Hepatocyte (in vitro differentiated cells): Measurements from ENCODE around the gene PRKCA.

Source experiments
- EZH2 ChIP-seq: fragments of 200-600 bp; sonication (generic); IDR thresholded peaks from 2 replicates; pipeline ENCODE4 v1.6.1; 2016; ENCODE audit warnings: antibody characterized with exemption, mild to moderate bottlenecking, borderline replicate concordance
- EZH2phosphoT487 ChIP-seq: fragments of 200-600 bp; sonication (generic); IDR thresholded peaks from one replicate; pipeline ENCODE4 v1.6.1; 2018; ENCODE audit warnings: antibody characterized with exemption, mild to moderate bottlenecking, low read depth, moderate library complexity; ENCODE audit not compliant: unreplicated experiment, severe bottlenecking
- TF ChIP-seq, protein P1 (sequence below): fragments of 200-600 bp; sonication (generic); IDR thresholded peaks from 2 replicates; pipeline ENCODE4 v1.5.1; 2016; ENCODE audit warnings: antibody characterized with exemption, mild to moderate bottlenecking; ENCODE audit not compliant: poor library complexity

- TF ChIP-seq, protein P1, sequence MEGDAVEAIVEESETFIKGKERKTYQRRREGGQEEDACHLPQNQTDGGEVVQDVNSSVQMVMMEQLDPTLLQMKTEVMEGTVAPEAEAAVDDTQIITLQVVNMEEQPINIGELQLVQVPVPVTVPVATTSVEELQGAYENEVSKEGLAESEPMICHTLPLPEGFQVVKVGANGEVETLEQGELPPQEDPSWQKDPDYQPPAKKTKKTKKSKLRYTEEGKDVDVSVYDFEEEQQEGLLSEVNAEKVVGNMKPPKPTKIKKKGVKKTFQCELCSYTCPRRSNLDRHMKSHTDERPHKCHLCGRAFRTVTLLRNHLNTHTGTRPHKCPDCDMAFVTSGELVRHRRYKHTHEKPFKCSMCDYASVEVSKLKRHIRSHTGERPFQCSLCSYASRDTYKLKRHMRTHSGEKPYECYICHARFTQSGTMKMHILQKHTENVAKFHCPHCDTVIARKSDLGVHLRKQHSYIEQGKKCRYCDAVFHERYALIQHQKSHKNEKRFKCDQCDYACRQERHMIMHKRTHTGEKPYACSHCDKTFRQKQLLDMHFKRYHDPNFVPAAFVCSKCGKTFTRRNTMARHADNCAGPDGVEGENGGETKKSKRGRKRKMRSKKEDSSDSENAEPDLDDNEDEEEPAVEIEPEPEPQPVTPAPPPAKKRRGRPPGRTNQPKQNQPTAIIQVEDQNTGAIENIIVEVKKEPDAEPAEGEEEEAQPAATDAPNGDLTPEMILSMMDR: no peak
- no peak for TF ChIP-seq EZH2
- no peak for TF ChIP-seq EZH2phosphoT487
Observed at GRCh38 chr17:66860204-66860603, 557.8 kb downstream of the PRKCA start.
